IPS DF 19.7 (cell line): ENCODE results near the gene STX17.

Experiments
- DNase-seq: peaks from one replicate; pipeline ENCODE4 v3.0.0-alpha.2; 2013; ENCODE audit warnings: low read depth, low spot score

The STX17 gene

GRCh38 chr9:99905833-99906402 is 536 bp upstream of the STX17 start:
- no peak for DNase-seq

- no peak for DNase-seq
Measured at GRCh38 chr9:99907208-99907532, 716 bp downstream of the STX17 start.

DNA sequence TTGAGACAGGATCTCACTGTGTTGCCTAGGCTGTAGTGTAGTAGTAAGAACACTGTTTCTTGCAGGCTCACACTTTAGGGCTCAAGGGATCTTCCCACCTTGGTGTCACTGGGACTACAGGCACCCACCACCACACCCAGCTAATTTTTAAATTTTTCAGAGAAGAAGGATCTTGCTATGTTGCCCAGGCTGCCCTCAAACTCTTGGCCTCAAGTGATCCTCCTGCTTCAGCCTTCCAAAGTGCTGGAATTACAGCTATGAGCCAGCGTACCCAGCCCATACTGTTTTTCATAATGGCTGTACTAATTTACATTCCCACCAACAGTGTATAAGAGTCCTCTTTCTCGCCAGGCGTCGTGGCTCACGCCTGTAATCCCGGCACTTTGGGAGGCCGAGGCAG is 5.1 kb downstream of the STX17 start:
- DNase-seq: no peak

GRCh38 chr9:99916650-99917049 is 10.2 kb downstream of the STX17 start:
- DNase-seq: no peak

- DNase-seq: no peak
Measured at GRCh38 chr9:99918134-99918533, 11.7 kb downstream of the STX17 start.

DNA sequence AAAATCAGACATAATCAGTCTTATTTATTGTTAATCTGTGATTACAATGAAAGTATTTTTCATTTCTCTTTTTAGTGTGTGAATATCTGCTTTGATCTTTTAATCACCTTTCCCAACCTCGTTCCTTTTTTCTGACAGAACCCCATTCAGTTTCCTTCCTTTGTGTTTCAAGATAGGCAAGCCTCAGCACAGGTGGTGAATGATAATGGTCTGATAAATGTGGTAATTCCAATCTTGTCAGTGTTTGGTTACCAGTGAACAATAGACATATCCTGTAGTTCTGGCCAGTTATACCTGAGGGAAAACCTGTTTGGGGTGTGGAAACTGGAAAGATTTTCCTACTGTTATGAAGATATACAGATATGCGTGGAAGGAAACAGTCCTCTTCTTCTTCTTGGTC is 13.5 kb downstream of the STX17 start:
- no peak for DNase-seq

- DNase-seq: no peak
Measured at GRCh38 chr9:99921875-99922710, 15.6 kb downstream of the STX17 start.

DNA sequence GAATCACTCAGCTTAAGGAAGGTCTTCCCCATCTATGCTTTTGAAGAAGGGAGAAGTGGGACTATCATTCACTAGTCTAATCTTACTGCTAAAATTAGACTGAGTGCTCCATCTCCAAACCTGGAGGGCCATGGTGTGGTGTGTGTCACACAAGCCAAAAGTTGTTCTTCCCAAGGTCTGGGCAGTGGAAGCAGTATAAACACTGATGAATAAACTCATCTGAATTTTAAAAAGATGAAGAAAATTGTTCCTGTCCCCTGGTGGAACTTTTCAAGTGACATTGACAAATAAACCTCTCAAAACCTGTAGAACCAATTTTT is 16.2 kb downstream of the STX17 start:
- no peak for DNase-seq

GRCh38 chr9:99925541-99925940 is 19.1 kb downstream of the STX17 start:
- no peak for DNase-seq

- no peak for DNase-seq
Measured at GRCh38 chr9:99929652-99930051, 23.2 kb downstream of the STX17 start.

GRCh38 chr9:99931155-99931840 is 24.8 kb downstream of the STX17 start:
- DNase-seq: no peak

DNA sequence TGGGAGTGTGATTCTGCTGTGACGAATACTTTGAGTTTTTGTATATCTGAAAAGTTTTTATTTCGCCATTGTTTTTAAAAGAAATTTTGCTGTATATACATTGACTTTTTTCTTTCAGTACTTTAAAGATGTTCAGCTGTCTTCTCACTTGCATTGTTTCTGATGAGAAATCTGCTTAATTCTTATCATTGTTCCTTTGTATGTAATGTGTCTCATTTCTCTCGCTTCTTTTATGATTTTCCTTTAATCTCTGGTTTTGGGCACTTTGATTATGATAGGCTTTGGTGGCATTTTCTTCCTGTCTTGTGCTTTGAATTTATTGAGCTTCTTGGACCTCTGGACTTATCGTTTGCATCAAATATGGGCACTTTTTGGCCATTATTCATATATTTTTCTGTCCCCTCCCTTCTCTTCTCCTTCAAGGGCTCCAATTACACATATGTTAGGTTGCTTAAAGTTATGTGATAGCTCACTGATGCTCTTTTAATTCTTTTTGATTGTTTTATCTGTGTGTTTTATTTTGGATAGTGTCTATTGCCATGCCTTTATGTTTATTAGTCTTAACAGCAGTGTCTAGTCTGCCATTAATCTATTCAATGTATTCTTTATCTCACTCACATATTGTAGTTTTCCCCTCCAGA is 30.6 kb downstream of the STX17 start:
- no peak for DNase-seq

- no peak for DNase-seq
Measured at GRCh38 chr9:99947395-99947794, 40.9 kb downstream of the STX17 start.

DNA sequence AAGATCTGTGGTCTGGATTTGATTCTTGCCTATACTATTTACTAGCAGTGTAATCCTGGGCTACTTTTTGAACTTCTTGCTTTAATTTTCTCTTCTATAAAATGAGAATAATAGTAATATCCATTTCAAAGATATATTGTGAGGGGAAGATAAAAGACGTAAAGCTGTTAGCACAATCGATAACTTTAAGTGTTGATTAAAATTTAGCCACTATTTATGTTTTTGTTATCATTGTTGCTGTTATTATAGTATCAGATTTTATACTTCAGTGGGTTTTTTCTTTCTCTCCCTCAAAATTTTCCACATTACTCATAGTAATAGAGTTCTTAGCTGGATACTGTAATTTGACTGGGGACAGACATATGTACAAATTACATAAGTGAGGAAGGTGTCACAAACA is 42.0 kb downstream of the STX17 start:
- DNase-seq: no peak

GRCh38 chr9:99948896-99949295 is 42.4 kb downstream of the STX17 start:
- DNase-seq: no peak

GRCh38 chr9:99953861-99954507 is 47.5 kb downstream of the STX17 start:
- DNase-seq: no peak

DNA sequence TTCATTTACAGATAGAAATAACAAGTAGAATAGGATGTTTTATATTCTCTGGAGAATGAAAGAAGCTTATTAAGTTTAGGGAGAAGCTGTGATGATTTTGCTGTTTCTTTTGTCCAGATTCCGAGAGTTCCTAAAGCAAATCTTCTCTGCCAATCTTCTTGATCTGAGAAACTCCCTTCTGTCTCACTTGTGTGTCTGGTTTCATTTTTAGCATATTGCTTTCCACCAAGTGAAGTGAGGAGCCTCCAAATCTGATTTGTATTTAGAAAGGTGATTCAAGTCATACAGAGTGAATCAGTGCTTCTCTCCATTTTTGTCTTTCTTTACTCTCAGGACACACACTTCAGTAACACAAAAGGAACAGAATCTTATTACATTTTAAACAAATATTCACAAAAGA is 48.4 kb downstream of the STX17 start:
- DNase-seq: no peak

DNA sequence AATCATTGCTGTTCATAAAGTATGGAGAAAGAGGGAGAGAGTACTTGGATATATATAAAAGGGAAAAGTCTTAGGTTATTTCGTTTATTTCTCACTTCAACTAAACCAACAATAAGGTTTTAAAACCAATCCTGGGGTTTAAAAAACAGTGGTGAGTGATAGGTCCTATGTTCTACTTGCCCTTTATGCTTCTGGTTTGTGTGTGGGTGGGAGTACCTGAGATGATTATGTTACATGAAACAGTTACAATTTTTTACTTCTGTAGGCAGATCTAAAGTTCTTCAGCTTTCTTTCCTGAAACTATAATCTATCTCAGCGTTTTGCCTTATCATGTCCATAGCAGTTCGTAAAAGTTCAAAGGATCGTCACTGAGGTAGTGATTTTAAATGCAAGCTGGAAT is 49.2 kb downstream of the STX17 start:
- no peak for DNase-seq

GRCh38 chr9:99962680-99963261 is 56.3 kb downstream of the STX17 start:
- DNase-seq: no peak

GRCh38 chr9:99964336-99964735 is 57.9 kb downstream of the STX17 start:
- DNase-seq: no peak

DNA sequence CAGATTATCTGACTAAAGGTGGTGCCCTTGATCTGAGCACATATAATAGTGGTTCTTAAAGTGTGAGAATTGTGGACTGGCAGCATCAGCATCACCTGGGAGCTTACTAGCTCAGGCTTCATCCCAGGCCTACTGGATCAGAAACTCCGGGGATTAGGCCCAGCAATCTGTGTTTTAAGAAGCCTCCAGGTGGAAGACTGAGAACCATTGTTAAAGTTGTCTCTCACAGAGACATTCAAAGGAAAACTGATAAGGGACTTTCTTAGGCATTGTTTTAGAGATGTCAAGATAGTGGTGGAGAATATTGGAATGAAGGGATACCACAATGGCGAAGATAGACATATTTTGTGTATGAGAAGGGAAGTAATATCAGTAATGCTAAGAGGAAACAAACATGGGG is 59.5 kb downstream of the STX17 start:
- no peak for DNase-seq

DNA sequence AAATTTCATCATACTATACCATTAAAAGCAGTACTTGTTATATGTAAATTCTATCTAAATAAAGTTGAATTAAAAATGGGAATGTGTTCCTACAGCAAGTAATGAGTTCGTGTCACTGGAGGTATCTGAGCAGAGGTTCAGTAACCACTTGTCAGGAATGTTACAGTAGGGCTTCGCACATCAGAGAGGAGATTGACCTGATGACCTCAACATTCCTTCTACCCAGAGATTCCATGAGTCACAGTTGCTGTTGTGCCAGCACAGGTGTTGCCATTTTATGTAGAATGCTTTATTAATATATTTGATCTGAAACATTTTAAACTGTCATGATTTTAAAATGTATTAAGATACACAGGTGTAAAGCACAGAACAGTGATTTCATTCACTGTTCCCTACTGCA is 60.3 kb downstream of the STX17 start:
- peak; percentile 60 for DNase-seq
